ENCODE measurements around the gene SLCO1A2. TPM values are rescaled to one million over a fixed set of nuclear protein-coding genes. Genes with fewer than 3 reads are reported as not detected.

Gene SLCO1A2
- total RNA-seq = not detected in 2 replicates

DNA sequence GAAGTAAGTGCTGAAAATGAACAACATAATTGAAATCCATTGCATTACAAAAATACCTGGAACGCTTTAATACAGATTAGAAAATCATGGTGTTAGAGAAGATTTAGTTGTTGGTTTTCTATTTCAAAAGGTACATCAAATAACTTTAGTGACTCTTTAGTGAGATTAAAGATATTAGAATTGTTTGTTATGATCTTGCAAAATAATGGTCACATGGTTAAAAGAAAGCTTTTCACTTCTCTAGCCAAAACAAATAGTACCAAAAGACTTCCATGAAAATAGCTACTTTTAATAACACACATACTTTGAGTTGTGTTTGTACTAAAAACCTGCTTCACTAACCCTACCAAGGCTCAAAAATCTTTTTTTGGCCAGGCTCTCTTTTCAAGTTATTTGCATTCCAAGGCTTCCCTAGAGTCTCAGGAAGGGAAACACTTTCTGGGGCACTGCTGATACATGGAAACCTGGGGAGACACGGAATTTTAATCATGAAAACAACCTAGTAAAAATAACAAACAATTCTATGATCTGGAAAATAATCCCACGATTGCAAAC is at the start of gene SLCO1A2:
SLCO1A2 (minus strand) TSS at position 147 of the 555 bp plus-strand sequence. CDS start 270 bp downstream, outside the sequence.

DNA sequence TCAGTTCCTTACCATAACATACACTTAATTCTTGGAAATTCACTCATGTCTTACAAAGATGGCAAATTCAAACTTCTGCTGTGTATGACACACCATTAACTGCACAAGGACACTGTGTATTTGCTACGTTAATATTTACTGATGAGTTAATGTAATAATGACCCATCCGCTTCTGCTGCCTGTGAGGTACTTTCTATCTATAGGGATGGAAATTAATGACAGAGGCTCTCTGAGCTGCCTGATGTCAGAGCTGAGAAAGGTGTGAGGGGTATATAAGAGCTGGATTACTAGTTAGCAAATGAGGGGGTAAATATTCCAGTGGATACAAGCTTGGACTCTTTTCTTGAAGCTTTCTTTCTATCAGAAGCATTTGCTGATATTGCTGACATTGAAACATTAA is 37.9 kb upstream of the SLCO1A2 start, which contains the start of gene IAPP:
IAPP (plus strand) TSS at position 301 of the 400 bp plus-strand sequence. CDS start 450 bp downstream, outside the sequence.

Other genes with a start within 250 kb of the SLCO1A2 start
- gene SLCO1B1, start 203.7 kb downstream of the SLCO1A2 start, total RNA-seq = not detected in 2 replicates
- not detected in 2 replicates for gene IAPP, start 38.0 kb upstream of the SLCO1A2 start, total RNA-seq
- gene PYROXD1, start 102.7 kb upstream of the SLCO1A2 start, total RNA-seq = 9.2 and 24.2 TPM in 2 replicates
- gene RECQL, start 166.7 kb upstream of the SLCO1A2 start, total RNA-seq = 95.6 and 161 TPM in 2 replicates
- gene GOLT1B, start 166.9 kb upstream of the SLCO1A2 start, total RNA-seq = 106 and 114 TPM in 2 replicates
- 0.89 and 1.9 TPM in 2 replicates for gene SPX, start 191.4 kb upstream of the SLCO1A2 start, total RNA-seq